ENCODE data around the gene PPHLN1. TPM values are rescaled to one million over a fixed set of nuclear protein-coding genes. Genes with fewer than 3 reads are reported as not detected.

Gene PPHLN1
- total RNA-seq, 4 donors from 2014 or later: 42.0 to 74.3 (median 48.9) TPM

DNA sequence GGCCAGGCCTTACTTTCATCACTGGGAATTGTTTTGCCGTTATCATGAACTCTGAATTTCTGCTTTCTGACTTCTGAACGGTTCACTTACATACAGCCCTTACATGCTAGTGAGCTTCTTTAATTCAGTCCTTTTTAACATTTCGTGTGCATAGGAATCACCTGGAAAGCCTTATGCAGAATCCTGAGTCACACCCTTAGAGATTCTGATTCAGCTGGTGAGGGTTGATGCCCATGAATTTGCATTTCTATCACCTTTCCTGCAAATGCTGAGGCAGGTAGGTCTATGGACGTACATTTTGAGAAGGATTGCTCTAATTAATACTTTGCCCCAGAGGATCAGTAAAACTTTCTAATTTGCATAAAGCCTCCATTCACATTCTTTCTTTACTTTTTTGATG, 44.0 kb downstream of the PPHLN1 start:
- H3K27ac ChIP-seq: no peak overlapping the region
- TF ChIP-seq EP300 (IDR thresholded peaks at IDR 0.05): no peak
- TF ChIP-seq POLR2AphosphoS5 (IDR thresholded peaks at IDR 0.05): no peak
- TF ChIP-seq POLR2A (IDR thresholded peaks at IDR 0.05): no peak
- TF ChIP-seq, protein P1, sequence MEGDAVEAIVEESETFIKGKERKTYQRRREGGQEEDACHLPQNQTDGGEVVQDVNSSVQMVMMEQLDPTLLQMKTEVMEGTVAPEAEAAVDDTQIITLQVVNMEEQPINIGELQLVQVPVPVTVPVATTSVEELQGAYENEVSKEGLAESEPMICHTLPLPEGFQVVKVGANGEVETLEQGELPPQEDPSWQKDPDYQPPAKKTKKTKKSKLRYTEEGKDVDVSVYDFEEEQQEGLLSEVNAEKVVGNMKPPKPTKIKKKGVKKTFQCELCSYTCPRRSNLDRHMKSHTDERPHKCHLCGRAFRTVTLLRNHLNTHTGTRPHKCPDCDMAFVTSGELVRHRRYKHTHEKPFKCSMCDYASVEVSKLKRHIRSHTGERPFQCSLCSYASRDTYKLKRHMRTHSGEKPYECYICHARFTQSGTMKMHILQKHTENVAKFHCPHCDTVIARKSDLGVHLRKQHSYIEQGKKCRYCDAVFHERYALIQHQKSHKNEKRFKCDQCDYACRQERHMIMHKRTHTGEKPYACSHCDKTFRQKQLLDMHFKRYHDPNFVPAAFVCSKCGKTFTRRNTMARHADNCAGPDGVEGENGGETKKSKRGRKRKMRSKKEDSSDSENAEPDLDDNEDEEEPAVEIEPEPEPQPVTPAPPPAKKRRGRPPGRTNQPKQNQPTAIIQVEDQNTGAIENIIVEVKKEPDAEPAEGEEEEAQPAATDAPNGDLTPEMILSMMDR (IDR thresholded peaks at IDR 0.05): no peak
- no peaks in the 10 kb centered on the region for H3K27me3 ChIP-seq
- WGBS: 72% methylated on average over 4 of the region's 4 CpGs
- no peaks in the 10 kb centered on the region for H3K36me3 ChIP-seq
- no peaks in the 10 kb centered on the region for H3K9me3 ChIP-seq
- no peak for DNase-seq (ENCODE audit: low spot score in 2 of 2)
- H3K4me3 ChIP-seq: no peak overlapping the region
- H3K4me1 ChIP-seq: no peaks in the 10 kb centered on the region

GRCh38 chr12:42372154-42372791, 46.3 kb downstream of the PPHLN1 start:
- 89% methylated on average over 2 of the region's 2 CpGs for WGBS

DNA sequence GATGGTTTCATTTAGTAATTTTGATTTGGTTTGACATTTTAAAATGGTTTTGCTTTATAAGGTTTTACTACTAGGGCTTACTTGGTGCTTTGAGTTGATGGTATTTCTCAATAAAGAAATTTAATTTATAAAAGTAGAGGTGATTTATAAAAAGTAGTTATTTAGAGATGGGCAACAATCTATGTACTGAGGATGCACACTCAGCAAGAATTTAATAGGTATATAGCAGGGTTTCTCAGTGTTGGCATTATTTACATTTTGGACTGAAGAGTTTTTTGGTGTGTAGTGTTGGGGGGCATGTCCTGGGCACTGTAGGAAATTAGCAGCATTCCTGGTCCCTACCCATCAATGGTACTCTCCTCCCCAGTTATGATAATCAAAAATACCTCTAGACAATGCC, 47.7 kb downstream of the PPHLN1 start:
- peaks cover 19% of the 10 kb centered on the region for H3K36me3 ChIP-seq
- H3K4me1 ChIP-seq: no peaks in the 10 kb centered on the region
- no peaks in the 10 kb centered on the region for H3K27me3 ChIP-seq
- TF ChIP-seq POLR2A (IDR thresholded peaks at IDR 0.05) (no peak), EP300 (IDR thresholded peaks at IDR 0.05) (no peak)
- H3K9me3 ChIP-seq: no peaks in the 10 kb centered on the region
- no peak overlapping the region for H3K27ac ChIP-seq
- DNase-seq (ENCODE audit: low spot score in 2 of 2): no peak
- no peak overlapping the region for H3K4me3 ChIP-seq

More at GRCh38 chr12:42372154-42372791, 46.3 kb downstream of the PPHLN1 start:
- Histone ChIP-seq H3K27me3 (no peaks in the 10 kb centered on the region), H3K4me1 (no peaks in the 10 kb centered on the region), H3K27ac (no peak overlapping the region), H3K4me3 (no peak overlapping the region), H3K9me3 (no peaks in the 10 kb centered on the region), H3K36me3 (peaks cover 18% of the 10 kb centered on the region)
- TF ChIP-seq, protein P1 (IDR thresholded peaks at IDR 0.05): peak; percentile 54 to 55
- no peak for TF ChIP-seq POLR2A (IDR thresholded peaks at IDR 0.05)
- no peak for TF ChIP-seq EP300 (IDR thresholded peaks at IDR 0.05)
- TF ChIP-seq POLR2AphosphoS5 (IDR thresholded peaks at IDR 0.05): no peak
- no peak for DNase-seq (ENCODE audit: low spot score in 2 of 2)

- TF ChIP-seq POLR2AphosphoS5 (IDR thresholded peaks at IDR 0.05) (no peak), POLR2A (IDR thresholded peaks at IDR 0.05) (no peak), EP300 (IDR thresholded peaks at IDR 0.05) (no peak)
- TF ChIP-seq, protein P1 (IDR thresholded peaks at IDR 0.05): no peak
- H3K36me3 ChIP-seq: peaks cover 14% of the 10 kb centered on the region
- DNase-seq (ENCODE audit: low spot score in 2 of 2): no peak
- WGBS: 92% methylated on average over 1 of the region's 1 CpG
- H3K27ac ChIP-seq: no peak overlapping the region
- no peaks in the 10 kb centered on the region for H3K9me3 ChIP-seq
- no peaks in the 10 kb centered on the region for H3K4me1 ChIP-seq
- no peaks in the 10 kb centered on the region for H3K27me3 ChIP-seq
- no peak overlapping the region for H3K4me3 ChIP-seq
These were observed 54.8 kb downstream of the PPHLN1 start for GRCh38 chr12:42380733-42381132.

DNA sequence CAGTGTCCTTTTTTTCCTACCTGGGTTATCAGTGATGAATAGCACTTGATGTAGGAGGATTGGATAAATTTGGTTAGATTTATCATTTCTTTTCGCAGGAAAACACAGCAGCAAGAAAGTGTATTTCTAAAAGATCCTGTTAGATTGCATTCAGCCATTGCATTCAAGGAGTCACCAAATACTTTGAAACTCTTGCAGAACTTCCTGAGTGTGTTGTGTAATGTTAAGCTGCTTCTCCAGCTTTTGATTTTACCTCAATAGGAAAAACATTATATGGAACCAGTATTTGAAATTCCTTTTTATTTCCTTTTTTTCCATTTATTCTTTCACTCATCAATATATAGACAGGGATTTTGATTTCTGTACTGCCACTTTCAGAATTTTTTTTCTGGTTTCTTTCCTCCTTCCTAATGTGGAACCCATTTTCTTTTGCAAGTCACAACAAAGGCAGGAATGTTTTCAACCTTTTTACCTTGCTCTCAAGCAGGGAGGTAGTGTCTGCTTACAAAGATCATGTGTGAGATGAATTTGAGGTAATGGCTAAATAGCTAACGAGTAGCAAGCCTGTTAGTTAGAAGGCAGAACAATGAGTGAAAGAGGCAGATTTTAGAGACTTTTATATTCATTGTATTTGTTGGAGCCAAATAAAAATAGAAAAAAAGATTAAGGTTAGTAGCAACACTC, 56.2 kb downstream of the PPHLN1 start:
- H3K36me3 ChIP-seq: peaks cover 3% of the 10 kb centered on the region
- 88% methylated on average over 2 of the region's 2 CpGs for WGBS
- DNase-seq (ENCODE audit: low spot score in 2 of 2): no peak
- H3K4me3 ChIP-seq: no peak overlapping the region
- H3K27ac ChIP-seq: no peak overlapping the region
- no peaks in the 10 kb centered on the region for H3K4me1 ChIP-seq
- no peaks in the 10 kb centered on the region for H3K9me3 ChIP-seq
- no peaks in the 10 kb centered on the region for H3K27me3 ChIP-seq
- TF ChIP-seq, protein P1 (IDR thresholded peaks at IDR 0.05): no peak
- TF ChIP-seq POLR2A (IDR thresholded peaks at IDR 0.05): no peak
- no peak for TF ChIP-seq EP300 (IDR thresholded peaks at IDR 0.05)
- no peak for TF ChIP-seq POLR2AphosphoS5 (IDR thresholded peaks at IDR 0.05)
